RPMI7951 (cell line): Measurements from ENCODE around the gene MEPE. TPM values are rescaled to one million over a fixed set of nuclear protein-coding genes. Genes with fewer than 3 reads are reported as not detected.

Experiments used
- DNase-seq: peaks from one replicate; pipeline ENCODE4 v3.0.0-alpha.2; 2012; ENCODE audit warnings: low read depth
- total RNA-seq: library from RNA; depleted of rRNA; stranded (reverse); fragments of >200 nt; shearing (Covaris generic); gene quantifications from 2 replicates; pipeline ENCODE4 v1.2.3, GENCODE V29; 2014

Gene MEPE
- total RNA-seq, 1 experiment from 2014 or later, result not detected

DNA sequence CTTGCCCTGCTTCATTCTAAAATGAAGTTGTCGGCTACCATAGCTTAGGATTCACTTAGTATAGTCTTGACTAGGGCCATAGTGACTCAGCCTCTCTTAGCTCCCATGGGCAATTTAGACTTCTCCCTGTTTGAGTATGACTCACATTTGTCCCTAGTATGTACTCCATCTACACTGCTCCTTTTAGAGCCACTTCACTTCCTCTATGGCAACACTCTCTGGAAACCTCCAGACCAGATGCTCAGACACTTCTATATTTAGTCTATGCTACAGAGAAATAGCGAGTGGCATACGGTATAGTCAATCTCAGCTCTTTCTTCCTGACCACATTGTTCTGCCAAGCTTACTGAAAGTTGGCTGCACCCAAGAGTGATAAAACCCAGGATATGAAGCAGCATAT is 11.2 kb downstream of the MEPE start:
- DNase-seq, result peak; percentile 95

DNA sequence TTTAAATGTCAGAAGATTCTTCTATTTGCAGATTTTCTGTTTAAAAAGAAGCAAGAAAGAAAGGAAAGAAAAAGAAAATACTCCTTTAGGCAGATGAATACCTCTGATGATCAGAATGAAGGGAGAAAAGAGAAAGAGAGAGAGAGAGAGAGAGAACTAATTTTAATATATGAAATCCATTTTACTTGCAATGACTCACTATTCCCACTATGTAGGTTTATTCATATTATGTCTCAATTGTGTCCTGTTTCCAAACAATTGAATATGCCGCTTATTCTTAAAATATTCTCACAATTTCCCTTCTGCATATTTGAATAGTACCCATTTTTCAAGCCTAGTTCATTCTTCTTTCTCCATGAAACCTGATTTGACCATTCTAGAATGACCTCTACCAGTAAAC is 11.7 kb downstream of the MEPE start:
- DNase-seq, result no peak

DNA sequence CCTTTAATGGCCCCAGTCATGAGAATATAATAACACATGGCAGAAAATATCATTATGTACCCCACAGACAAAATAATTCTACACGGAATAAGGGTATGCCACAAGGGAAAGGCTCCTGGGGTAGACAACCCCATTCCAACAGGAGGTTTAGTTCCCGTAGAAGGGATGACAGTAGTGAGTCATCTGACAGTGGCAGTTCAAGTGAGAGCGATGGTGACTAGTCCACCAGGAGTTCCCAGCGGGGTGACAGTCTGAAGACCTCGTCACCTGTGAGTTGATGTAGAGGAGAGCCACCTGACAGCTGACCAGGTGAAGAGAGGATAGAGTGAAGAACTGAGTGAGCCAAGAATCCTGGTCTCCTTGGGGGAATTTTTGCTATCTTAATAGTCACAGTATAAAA is 13.5 kb downstream of the MEPE start:
- DNase-seq, result no peak

DNA sequence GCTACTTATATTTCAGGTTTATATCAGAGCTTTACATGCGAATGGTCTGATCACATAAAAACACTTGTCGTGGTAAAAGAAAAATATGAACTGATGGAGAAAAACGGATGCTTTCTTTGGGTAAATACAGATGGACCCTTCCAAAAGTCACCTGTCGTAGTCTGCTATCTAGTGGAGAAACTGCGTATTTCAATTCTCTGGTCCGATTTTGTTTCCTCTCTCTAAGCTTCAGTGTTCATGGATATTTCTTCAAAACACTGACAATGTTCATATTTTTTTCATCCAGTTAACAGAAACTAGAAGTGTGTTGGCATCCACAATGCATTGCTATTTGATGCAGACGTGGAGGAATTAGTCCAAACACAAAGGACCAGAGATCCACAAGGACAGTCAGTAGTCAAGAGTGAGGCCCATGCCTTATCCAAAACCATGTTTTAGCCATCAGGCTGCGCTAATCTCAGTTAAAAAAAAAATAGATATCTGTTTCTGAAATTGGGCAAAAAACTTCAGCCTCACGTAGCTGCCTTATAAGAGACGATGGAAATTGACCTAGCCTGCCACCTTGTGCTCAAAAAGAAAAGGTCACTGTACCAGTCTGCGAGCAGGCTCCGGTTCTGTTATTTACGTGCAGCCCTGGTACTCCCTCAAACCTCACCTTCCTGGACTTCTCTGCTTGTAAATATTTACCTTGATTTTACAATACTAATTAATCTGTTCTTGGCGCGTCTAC is 16.0 kb downstream of the MEPE start:
- peak; percentile 58 for DNase-seq

DNA sequence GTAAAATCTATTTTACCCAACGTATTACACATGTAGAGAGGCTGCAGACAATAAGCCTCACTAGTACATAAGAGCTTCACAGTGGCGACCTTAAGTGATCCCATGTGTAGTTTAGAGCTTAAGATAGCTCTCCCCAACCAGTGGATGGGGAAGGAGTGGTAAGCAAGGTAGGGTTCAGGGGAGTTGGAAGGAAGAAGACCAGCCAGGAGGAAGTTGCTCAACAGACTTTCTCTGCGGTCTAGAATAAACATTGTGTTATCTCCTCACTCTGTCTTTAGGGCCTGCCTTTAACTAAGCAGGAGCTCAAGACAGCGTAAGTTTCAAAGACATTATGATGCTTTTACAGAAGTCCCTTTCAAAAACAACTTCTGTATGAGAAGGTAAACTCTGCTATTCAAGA is 16.8 kb downstream of the MEPE start:
- peak; percentile 31 for DNase-seq

DNA sequence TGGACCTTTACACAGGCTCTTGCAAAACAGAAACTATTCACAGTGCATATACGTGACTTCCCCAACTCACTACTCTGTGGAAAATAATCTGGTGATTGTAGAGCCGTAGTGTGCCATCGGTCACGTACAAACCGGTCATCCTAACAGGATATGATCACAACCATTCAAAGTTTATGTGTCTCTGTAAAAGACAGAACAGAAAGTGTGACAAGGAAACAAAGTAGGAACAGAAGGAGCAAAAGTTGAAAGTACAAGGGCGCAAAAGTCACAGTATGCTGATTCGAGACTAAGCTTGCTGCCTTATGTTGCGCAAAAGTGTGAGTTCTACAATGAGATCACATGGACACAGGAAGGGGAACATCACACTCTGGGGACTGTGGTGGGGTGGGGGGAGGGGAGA is 18.6 kb downstream of the MEPE start:
- no peak for DNase-seq

DNA sequence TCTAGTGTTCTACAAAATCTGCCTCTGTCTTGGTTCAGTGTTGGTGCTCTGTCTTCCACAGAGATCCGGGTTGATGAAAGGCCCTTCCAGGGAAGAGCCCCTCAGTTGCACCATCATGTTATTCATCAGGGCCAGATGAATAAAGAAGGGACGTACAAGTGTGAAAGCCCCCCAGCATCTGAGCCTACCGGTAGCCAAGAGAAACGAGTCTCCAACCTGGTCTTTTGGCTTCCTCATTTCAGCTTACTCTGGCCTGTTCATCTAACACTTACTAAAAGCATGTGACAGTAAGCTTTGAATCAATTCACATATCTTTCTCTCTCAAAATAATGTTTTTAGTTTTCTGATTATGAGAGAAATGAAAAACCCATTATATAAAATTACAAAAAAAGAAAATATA is 19.2 kb downstream of the MEPE start:
- no peak for DNase-seq

DNA sequence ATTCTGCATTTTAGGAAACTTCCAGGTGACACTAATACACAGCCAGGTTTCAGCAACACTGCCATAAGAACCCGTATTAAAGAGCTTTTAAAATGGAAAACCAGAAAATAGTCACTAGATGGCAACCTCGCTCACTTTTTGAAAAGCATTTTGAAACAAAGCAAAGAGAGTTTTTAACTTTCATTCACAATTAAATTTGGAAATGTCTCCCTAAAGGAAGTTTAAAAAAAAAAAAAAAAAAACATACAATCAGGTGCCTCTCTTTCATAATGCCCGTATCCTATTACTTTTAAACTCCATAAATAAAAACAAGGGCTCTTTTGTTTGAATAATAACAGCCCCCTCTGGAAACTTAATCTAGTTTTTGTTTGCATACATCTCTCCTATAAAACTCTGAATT is 20.3 kb downstream of the MEPE start:
- peak; percentile 34 for DNase-seq

DNA sequence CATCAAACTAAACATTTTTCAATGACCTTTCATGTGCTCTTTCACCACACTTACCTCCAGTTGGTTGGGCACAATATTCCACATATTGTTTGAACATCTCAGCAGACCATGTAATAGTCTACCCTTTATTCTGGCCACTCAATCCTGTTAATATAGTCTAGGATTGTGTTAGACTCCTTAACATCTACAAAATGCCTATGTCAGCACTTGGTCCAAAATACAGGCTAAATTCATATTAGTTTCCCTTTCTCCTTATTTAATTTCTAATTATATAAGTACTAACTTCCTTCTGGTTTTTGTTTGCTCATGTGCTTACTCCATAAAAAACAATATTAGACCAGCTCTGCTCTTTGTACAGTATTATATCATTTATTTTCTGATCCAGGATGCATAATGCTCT is 21.1 kb downstream of the MEPE start:
- no peak for DNase-seq

DNA sequence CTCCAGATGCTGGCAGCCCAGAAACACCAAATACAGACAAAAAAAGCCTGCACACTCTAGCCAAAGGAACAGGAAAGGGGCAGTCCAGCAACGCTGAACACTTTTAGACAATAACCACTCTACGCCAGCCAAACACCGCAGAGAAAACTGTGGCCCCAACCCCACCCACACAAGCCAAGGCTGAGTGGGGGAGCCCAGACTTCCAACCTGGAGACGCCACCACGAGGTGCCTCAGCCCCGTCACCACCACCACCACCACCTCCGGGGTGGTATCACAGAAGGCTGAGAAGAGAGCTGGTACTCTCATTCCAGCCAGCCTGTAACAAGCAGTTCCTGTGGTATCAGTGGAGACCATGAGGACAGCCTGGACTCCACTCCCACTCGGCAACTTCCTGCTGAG is 22.8 kb downstream of the MEPE start:
- DNase-seq, result no peak

DNA sequence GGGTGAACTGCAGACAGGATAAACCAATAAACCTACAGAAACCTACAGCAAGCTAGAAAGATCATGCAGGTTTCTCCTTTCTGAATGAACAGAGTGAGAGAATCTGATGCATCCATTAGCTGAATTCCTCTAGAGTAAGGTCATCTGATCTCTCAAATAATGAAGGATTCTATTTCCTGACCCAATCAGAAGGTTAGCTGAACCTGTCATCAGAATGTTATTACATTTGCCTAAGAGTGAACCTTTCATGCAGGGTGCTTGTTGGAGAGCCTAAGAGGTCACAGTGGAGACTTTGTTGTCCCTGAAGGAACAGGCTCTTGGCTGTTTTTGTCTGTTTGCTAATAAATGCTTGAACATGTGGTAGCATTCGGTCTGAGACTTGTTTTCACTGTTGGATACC is 24.0 kb downstream of the MEPE start:
- no peak for DNase-seq

DNA sequence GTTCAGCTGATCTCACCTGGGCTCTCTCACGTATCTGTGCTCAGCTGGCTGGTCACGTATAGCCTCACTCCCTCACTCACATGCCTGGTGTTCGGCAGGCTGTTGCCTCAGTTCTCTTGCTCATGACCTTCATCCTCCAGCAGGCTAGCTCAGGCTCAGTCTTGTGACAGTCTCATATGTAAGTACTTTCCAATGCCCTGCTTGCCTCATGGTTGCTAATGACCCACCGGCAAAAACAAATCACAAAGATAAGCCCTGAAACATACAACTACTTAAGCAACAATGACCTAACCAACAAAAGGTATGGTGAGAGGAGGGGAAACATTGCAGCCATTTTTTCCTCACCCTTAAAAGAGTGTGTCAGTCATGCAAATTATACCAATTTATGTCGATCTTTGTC is 25.0 kb downstream of the MEPE start:
- no peak for DNase-seq

DNA sequence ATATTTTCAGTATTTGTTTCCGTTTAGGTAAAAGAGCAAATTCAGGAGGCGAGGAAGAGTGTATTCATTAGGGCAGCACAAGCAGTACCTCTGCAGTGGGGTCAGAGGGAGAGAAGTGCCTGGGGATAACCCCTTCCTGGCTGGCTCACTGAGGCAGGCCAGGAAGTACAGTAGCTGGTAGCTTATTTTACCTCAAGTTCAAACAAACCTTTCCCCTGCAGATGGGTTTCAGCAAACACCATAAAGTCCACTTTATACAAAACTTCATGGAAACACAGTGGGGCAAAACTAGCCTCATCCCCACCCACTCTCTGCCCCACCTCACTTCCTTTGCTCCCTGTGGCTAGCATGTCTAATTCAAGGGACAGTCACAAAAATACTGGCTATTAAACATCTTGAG is 29.5 kb downstream of the MEPE start:
- DNase-seq, result no peak

DNA sequence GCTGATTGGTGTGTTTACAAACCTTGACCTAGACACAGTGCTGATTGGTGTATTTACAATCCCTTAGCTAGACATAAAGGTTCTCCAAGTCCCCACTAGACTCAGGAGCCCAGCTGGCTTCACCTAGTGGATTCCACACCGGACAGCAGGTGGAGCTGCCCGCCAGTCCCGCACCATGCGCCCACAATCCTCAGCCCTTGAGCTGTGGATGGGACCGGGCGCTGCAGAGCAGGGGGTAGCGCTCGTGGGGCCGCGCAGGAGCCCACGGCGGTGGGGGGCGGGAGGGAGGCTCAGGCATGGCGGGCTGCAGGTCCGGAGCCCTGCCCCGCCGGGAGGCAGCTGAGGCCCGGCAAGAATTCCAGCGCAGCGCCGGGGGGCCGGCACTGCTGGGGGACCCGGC is 30.7 kb downstream of the MEPE start:
- DNase-seq, result no peak

DNA sequence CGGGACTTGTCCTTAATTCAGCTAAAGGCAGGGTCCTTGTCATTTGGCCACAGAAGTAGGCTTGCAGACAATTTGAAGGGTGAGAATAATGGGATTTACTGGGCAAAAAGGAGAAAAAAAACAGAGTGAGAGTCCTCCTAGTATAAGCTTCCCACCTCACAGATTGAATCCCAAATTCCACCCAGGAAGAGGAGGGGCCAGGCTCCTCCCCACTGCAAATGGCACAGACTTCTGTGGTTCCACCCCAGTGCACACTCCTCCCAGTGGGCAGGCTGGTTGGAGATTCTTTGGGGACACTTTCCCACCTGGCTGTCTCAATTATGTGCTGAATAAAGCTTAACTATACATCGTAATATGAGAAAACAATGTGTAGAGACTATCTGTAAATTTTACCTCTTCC is 31.6 kb downstream of the MEPE start:
- no peak for DNase-seq

DNA sequence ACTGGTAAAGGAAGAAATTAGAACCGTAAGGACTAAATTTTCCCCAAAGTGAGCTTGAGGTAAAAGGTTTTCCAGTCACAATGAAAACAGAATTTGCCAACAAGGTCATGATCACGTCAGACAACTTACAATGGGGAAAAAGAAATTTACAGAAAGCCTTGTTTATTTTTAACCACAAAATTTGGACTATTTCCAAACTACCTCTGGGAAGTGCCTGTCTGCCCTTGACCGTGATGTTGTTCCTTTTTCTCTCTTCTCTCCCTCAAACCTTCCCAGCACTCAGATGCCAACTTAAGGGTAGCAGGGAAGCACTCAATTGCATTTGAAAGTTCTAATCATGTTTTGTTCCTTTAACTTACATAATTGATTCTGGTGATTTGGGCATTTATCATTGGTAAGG is 32.5 kb downstream of the MEPE start:
- DNase-seq, result no peak

DNA sequence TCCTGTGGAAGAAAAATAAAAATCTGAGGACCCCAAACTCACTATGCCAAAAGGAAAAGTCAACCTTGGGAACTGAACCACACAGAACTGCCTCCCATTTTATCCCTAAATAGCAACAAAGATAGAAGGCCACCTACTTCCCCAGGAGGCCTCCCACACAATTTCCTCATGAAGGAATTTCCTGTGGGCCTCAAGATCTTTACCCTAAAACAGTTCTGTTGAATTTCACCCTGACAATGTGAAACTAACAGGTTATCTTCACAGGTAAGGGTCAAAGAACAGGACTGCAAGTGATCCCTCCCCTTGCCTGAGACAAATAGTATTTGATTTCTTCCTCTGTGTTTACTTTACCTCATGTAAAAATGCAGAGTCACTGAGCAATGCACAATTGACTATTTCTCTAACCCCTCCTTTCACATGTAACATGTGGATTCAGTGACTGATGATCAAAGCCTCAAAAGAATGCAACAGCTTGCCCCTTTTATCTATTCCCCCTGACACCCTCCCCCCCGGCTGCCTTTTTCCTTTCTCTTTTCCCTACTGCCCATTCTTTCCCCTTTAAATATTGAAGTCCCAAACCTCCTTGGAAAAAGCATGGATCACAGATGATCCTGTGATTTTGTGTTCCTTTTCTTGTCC is 33.3 kb downstream of the MEPE start:
- no peak for DNase-seq

DNA sequence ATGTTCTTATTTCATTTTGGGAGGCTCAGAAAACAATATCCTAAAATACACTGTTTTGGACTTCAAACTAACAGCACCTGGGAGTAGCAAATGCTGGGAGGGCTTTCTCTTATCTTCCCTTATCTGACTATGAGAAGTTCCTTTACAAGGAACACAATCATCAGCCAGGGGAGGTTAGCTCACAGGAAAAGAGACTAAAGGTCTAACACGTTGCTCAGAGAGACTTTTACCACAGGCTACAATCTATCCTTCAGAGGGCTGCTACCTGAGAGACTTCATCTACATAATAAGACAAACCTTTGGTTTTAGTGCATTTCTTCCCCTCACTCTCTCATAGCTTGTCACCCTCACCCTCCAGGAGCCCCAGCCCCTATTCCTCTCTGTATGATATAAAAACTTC is 35.8 kb downstream of the MEPE start:
- DNase-seq, result no peak

DNA sequence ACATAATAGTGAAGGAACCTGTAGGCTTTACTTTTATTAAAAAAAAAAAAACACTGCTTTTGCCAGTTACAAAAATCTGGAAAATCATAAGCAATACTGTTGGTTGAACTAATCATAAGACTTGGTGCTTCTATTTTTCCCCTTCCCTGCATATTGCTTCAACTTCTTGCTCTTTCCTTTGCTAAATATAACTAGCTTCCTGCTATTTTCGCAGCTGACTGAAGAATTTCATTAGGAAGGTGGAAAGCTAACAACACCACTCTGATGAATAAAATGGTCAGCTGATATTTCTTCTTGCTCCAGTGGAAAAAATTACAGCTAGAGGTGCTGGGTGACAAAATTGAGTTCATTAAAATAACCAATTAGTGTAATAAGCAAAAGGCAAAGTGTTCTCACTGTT is 39.3 kb downstream of the MEPE start:
- no peak for DNase-seq

DNA sequence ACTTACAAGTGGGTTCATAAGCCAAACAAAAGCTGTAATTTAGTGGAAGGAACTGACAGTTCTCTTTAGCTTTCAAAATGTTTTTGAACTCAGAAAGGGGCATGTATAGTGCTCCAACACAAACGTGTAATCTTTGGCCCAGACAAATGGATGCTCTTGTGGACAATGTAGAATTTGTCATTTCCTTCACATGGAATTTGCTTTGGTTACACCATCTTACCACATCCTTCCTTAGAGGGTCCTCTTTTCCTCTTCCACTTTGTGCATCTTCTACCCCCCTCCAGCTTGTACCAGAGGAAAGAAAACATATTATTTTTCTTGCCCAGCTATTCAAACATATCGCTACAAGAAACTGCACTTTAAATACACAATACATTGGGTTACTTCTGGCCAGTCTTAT is 42.4 kb downstream of the MEPE start:
- no peak for DNase-seq

DNA sequence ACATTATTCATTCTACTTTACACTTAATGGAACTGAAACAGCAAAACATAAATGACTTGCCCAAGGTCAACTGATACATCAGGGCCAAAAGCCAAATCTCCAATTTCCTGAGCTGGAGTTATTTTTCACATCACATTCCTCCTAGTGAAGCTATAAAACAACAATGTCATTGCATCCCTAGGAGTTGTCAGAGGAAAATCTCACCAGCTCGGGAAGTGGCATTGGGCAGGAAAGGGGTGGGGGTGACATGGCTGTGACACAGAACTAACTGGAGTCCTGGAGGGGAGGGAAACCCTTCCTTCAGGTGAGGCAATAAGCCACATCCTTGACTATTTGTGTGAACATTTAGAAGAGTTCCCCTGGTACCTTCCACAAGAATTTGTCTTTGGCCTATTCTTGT is 47.3 kb downstream of the MEPE start:
- no peak for DNase-seq

DNA sequence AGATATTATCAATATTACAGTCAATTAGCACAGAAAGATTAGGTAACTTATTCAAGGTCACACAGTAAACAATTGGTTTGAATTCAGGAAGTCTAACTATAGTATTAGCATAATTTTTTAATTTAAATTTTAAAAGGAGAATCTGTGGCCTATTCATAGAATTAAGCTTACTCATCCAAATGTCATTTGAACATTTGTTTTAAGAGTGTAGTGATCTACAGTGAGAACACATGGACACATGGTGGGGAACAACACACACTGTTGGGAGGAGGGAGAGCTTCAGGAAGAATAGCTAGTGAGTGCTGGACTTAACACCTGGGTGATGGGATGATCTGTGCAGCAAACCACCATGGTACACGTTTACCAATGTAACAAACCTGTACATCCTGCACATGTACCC is 48.3 kb downstream of the MEPE start:
- DNase-seq, result no peak

DNA sequence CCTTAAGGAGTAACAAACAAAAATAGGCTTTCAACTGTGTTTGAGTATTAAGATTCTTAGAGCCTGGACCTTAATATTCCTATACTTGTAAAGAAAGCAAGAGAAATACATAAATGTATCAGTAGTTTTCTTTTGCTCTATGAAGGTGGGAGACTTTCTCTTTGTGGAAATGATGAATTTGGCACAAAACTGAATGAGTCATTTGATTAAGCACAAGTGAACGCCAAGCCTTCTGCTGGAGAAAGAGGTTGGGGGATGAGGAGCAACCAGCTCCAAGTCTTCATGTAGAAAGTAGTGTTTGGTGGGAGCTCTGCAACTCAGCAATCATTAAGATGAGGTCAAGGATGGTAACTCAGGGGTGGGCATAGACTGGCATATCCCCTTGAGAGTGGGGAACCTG is 49.6 kb downstream of the MEPE start:
- no peak for DNase-seq

DNA sequence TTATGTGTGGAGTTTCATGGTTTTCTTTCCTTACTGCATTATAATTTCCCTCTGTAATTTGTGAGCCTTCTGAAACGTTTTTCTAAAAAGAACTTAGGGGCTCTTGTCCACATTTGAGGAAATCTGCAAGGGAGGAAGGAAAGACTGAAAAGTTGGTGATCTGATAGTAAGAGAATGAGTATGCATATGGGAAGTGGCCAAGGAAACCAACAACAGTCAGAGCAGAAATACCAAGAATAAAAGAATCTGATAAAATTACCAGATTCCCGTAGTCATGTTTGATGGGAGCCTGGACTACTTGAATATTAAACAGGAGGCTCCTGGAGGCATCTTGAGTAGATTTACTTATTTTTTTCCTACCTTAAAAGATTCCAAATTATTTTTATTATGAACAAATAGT is 50.1 kb downstream of the MEPE start:
- no peak for DNase-seq
